OCI-LY1 (cell line): ENCODE data around the gene TMEM45B.

Experiments
- H2AFZ ChIP-seq: fragments of 200-600 bp; sonication (generic), shearing (Covaris generic); 2 replicates; pipeline ENCODE4 v1.6.0; 2014; ENCODE audit warnings: antibody characterized with exemption, mild to moderate bottlenecking, low read length
- H3F3A ChIP-seq: fragments of 200-600 bp; sonication (generic), shearing (Covaris generic); 2 replicates; pipeline ENCODE4 v1.6.0; 2014; ENCODE audit warnings: mild to moderate bottlenecking, antibody characterized with exemption, low read length, moderate library complexity; ENCODE audit not compliant: insufficient read depth
- H3K27ac ChIP-seq: fragments of 200-600 bp; sonication (generic); 2 replicates; pipeline ENCODE4 v1.5.1; 2014; ENCODE audit warnings: low read length, mixed run types, mild to moderate bottlenecking, low read depth; ENCODE audit not compliant: poor library complexity, severe bottlenecking
- H3K27me3 ChIP-seq: fragments of 200-600 bp; sonication (generic); 2 replicates; pipeline ENCODE4 v1.6.0; 2014; ENCODE audit warnings: antibody characterized with exemption, mild to moderate bottlenecking, low read length, moderate library complexity; ENCODE audit not compliant: insufficient read depth
- H3K36me3 ChIP-seq: fragments of 200-600 bp; sonication (generic); 2 replicates; pipeline ENCODE4 v1.6.1; 2014; ENCODE audit warnings: mild to moderate bottlenecking, antibody characterized with exemption, low read length, moderate library complexity, mixed read lengths; ENCODE audit not compliant: insufficient read depth
- H3K4me1 ChIP-seq: fragments of 200-600 bp; sonication (generic); 2 replicates; pipeline ENCODE4 v1.5.1; 2014; ENCODE audit warnings: mild to moderate bottlenecking, low read length, moderate library complexity; ENCODE audit not compliant: insufficient read depth, severe bottlenecking
- H3K4me2 ChIP-seq: fragments of 200-600 bp; sonication (generic), shearing (Covaris generic); 2 replicates; pipeline ENCODE4 v1.6.1; 2014; ENCODE audit warnings: low read length
- H3K4me3 ChIP-seq: fragments of 200-600 bp; sonication (generic); 2 replicates; pipeline ENCODE4 v1.5.1; 2014; ENCODE audit warnings: low read length, low read depth, mild to moderate bottlenecking, mixed read lengths; ENCODE audit not compliant: poor library complexity, severe bottlenecking
- H3K79me2 ChIP-seq: fragments of 200-600 bp; shearing (Covaris generic); 2 replicates; pipeline ENCODE4 v1.6.1; 2016; ENCODE audit warnings: mixed run types, low read length, mixed read lengths; ENCODE audit not compliant: insufficient read depth
- H3K9ac ChIP-seq: fragments of 200-600 bp; sonication (generic), shearing (Covaris generic); 2 replicates; pipeline ENCODE4 v1.6.1; 2014; ENCODE audit warnings: mild to moderate bottlenecking, low read length, mixed read lengths
- H3K9me2 ChIP-seq: fragments of 200-600 bp; sonication (generic), shearing (Covaris generic); 2 replicates; pipeline ENCODE4 v1.6.1; 2014; ENCODE audit warnings: low read depth, mild to moderate bottlenecking, low read length, mixed read lengths
- H3K9me3 ChIP-seq: fragments of 200-600 bp; shearing (Covaris generic); 2 replicates; pipeline ENCODE4 v1.6.1; 2014; ENCODE audit warnings: low read length, mixed read lengths
- H4K20me1 ChIP-seq: fragments of 200-600 bp; sonication (generic), shearing (Covaris generic); 2 replicates; pipeline ENCODE4 v1.6.0; 2016; ENCODE audit warnings: mild to moderate bottlenecking, low read length; ENCODE audit not compliant: insufficient read depth
- CTCF ChIP-seq: fragments of 200-600 bp; sonication (generic), shearing (Covaris generic); IDR thresholded peaks from 2 replicates; pipeline ENCODE4 v1.5.1; 2017; ENCODE audit warnings: mild to moderate bottlenecking, antibody characterized with exemption, low read length, moderate library complexity, mixed read lengths
- EZH2 ChIP-seq: fragments of 200-600 bp; sonication (generic), shearing (Covaris generic); IDR thresholded peaks from 2 replicates; pipeline ENCODE4 v1.8.0; 2017; ENCODE audit warnings: borderline replicate concordance, mixed run types, mild to moderate bottlenecking, antibody characterized with exemption, low read length, moderate library complexity, mixed read lengths

Gene TMEM45B

GRCh38 chr11:129871914-129872313 lies 56.3 kb downstream of the TMEM45B start:
- Histone ChIP-seq H3K9me2 (no peaks in the 10 kb centered on the region), H3K27ac (no peak overlapping the region), H3K27me3 (no peaks in the 10 kb centered on the region), H3K4me1 (no peaks in the 10 kb centered on the region), H3K79me2 (no peaks in the 10 kb centered on the region), H3K36me3 (peaks cover 97% of the 10 kb centered on the region), H3K4me3 (no peak overlapping the region), H2AFZ (no peak overlapping the region), H3F3A (no peaks in the 10 kb centered on the region), H3K4me2 (no peak overlapping the region), H4K20me1 (no peaks in the 10 kb centered on the region), H3K9me3 (no peaks in the 10 kb centered on the region), H3K9ac (no peak overlapping the region)
- TF ChIP-seq EZH2 (no peak), CTCF (no peak)

- H3K27me3 ChIP-seq = no peaks in the 10 kb centered on the region
- no peaks in the 10 kb centered on the region for H3K9me3 ChIP-seq
- no peak overlapping the region for H3K4me2 ChIP-seq
- no peaks in the 10 kb centered on the region for H3K79me2 ChIP-seq
- no peaks in the 10 kb centered on the region for H3K4me1 ChIP-seq
- no peak overlapping the region for H2AFZ ChIP-seq
- no peak overlapping the region for H3K4me3 ChIP-seq
- no peaks in the 10 kb centered on the region for H4K20me1 ChIP-seq
- no peaks in the 10 kb centered on the region for H3F3A ChIP-seq
- peaks cover 91% of the 10 kb centered on the region for H3K36me3 ChIP-seq
- no peaks in the 10 kb centered on the region for H3K9me2 ChIP-seq
- no peak overlapping the region for H3K9ac ChIP-seq
- TF ChIP-seq CTCF (no peak), EZH2 (no peak)
- no peak overlapping the region for H3K27ac ChIP-seq
Observed at GRCh38 chr11:129880311-129880710, 64.7 kb downstream of the TMEM45B start.

GRCh38 chr11:129881570-129882170 lies 66.0 kb downstream of the TMEM45B start:
- no peak overlapping the region for H3K27ac ChIP-seq
- no peaks in the 10 kb centered on the region for H4K20me1 ChIP-seq
- TF ChIP-seq CTCF (peak; percentile 60), EZH2 (no peak)
- no peak overlapping the region for H3K4me2 ChIP-seq
- no peaks in the 10 kb centered on the region for H3F3A ChIP-seq
- no peaks in the 10 kb centered on the region for H3K9me2 ChIP-seq
- H3K36me3 ChIP-seq = peaks cover 91% of the 10 kb centered on the region
- no peaks in the 10 kb centered on the region for H3K27me3 ChIP-seq
- no peak overlapping the region for H3K4me3 ChIP-seq
- H2AFZ ChIP-seq = no peak overlapping the region
- H3K9ac ChIP-seq = no peak overlapping the region
- H3K79me2 ChIP-seq = no peaks in the 10 kb centered on the region
- no peaks in the 10 kb centered on the region for H3K4me1 ChIP-seq
- H3K9me3 ChIP-seq = no peaks in the 10 kb centered on the region
